MM.1S (cell line): Measurements from ENCODE around the gene DYNC1H1.

Experiments used
- DNase-seq: peaks from one replicate; pipeline ENCODE4 v3.0.0-alpha.2; 2015
- H2AFZ ChIP-seq: fragments of 300-600 bp; sonication (generic); 2 replicates; pipeline ENCODE4 v1.6.0; 2016; ENCODE audit warnings: antibody characterized with exemption, low read length
- H3F3A ChIP-seq: fragments of 300-600 bp; sonication (generic); 2 replicates; pipeline ENCODE4 v1.6.1; 2016; ENCODE audit warnings: mild to moderate bottlenecking, antibody characterized with exemption, low read length, moderate library complexity, mixed read lengths; ENCODE audit not compliant: insufficient read depth
- H3K27ac ChIP-seq: fragments of 300-600 bp; sonication (generic); 2 replicates; pipeline ENCODE4 v1.5.1; 2016; ENCODE audit warnings: mild to moderate bottlenecking, low read length
- H3K27me3 ChIP-seq: fragments of 300-600 bp; sonication (generic); replicated peaks from 2 replicates; pipeline ENCODE4 v1.6.0; 2016; ENCODE audit warnings: low read length; ENCODE audit not compliant: insufficient read depth
- H3K36me3 ChIP-seq: fragments of 300-600 bp; sonication (generic); replicated peaks from 2 replicates; pipeline ENCODE4 v1.6.1; 2016; ENCODE audit warnings: mild to moderate bottlenecking, low read length, mixed read lengths; ENCODE audit not compliant: insufficient read depth
- H3K4me1 ChIP-seq: fragments of 300-600 bp; sonication (generic); 2 replicates; pipeline ENCODE4 v1.6.1; 2016; ENCODE audit warnings: low read length, mixed read lengths
- H3K4me2 ChIP-seq: fragments of 300-600 bp; sonication (generic); 2 replicates; pipeline ENCODE4 v1.6.0; 2016; ENCODE audit warnings: low read depth, low read length
- H3K4me3 ChIP-seq: fragments of 300-600 bp; sonication (generic); 2 replicates; pipeline ENCODE4 v1.5.1; 2016; ENCODE audit warnings: low read length, mixed read lengths
- H3K79me2 ChIP-seq: fragments of 300-600 bp; sonication (generic); 2 replicates; pipeline ENCODE4 v1.6.1; 2016; ENCODE audit warnings: mixed run types, low read length, mixed read lengths
- H3K9ac ChIP-seq: fragments of 300-600 bp; sonication (generic); 2 replicates; pipeline ENCODE4 v1.6.1; 2016; ENCODE audit warnings: low read length, mixed read lengths
- H3K9me2 ChIP-seq: fragments of 300-600 bp; sonication (generic); replicated peaks from 2 replicates; pipeline ENCODE4 v1.6.1; 2016; ENCODE audit warnings: mild to moderate bottlenecking, low read length, mixed read lengths; ENCODE audit not compliant: insufficient read depth
- H3K9me3 ChIP-seq: fragments of 300-600 bp; sonication (generic); replicated peaks from 2 replicates; pipeline ENCODE4 v1.6.1; 2016; ENCODE audit warnings: mild to moderate bottlenecking, low read length, mixed read lengths; ENCODE audit not compliant: insufficient read depth
- H4K20me1 ChIP-seq: fragments of 300-600 bp; sonication (generic); 2 replicates; pipeline ENCODE4 v1.6.1; 2016; ENCODE audit warnings: mild to moderate bottlenecking, low read length, moderate library complexity, mixed read lengths; ENCODE audit not compliant: insufficient read depth
- CTCF ChIP-seq: fragments of 300-600 bp; sonication (generic); IDR thresholded peaks from 2 replicates; pipeline ENCODE4 v1.5.1; 2016; ENCODE audit warnings: antibody characterized with exemption, low read length, mixed read lengths
- EZH2 ChIP-seq: fragments of 300-600 bp; sonication (generic); optimal IDR thresholded peaks from 2 replicates; pipeline ENCODE3; 2017; ENCODE audit warnings: low read depth, mild to moderate bottlenecking, antibody characterized with exemption, low read length, mixed read lengths
- EZH2phosphoT487 ChIP-seq: fragments of 300-600 bp; sonication (generic); IDR thresholded peaks from 2 replicates; pipeline ENCODE4 v1.6.1; 2018; ENCODE audit warnings: antibody characterized with exemption, low read length

The DYNC1H1 gene

GRCh38 chr14:101929946-101930345 lies 34.4 kb upstream of the DYNC1H1 start:
- Histone ChIP-seq H3K27me3 (no peaks in the 10 kb centered on the region), H3K9me3 (no peaks in the 10 kb centered on the region), H3K36me3 (no peaks in the 10 kb centered on the region), H3K79me2 (no peaks in the 10 kb centered on the region), H3K9ac (no peak overlapping the region), H3K9me2 (no peaks in the 10 kb centered on the region), H2AFZ (no peak overlapping the region), H3K27ac (no peak overlapping the region), H3F3A (no peaks in the 10 kb centered on the region), H4K20me1 (no peaks in the 10 kb centered on the region), H3K4me3 (no peak overlapping the region), H3K4me2 (no peak overlapping the region), H3K4me1 (no peaks in the 10 kb centered on the region)
- DNase-seq: no peak
- no peak for TF ChIP-seq EZH2
- TF ChIP-seq EZH2phosphoT487: no peak
- TF ChIP-seq CTCF: no peak

GRCh38 chr14:101932673-101933072 lies 31.7 kb upstream of the DYNC1H1 start:
- Histone ChIP-seq H3K4me2 (no peak overlapping the region), H3K36me3 (no peaks in the 10 kb centered on the region), H3K79me2 (no peaks in the 10 kb centered on the region), H2AFZ (no peak overlapping the region), H3K9me2 (no peaks in the 10 kb centered on the region), H3K4me1 (no peaks in the 10 kb centered on the region), H3K27me3 (no peaks in the 10 kb centered on the region), H3F3A (no peaks in the 10 kb centered on the region), H3K4me3 (no peak overlapping the region), H3K27ac (no peak overlapping the region), H3K9ac (no peak overlapping the region), H4K20me1 (no peaks in the 10 kb centered on the region), H3K9me3 (no peaks in the 10 kb centered on the region)
- DNase-seq: no peak
- TF ChIP-seq EZH2 (no peak), CTCF (no peak), EZH2phosphoT487 (no peak)

- Histone ChIP-seq H3F3A (no peaks in the 10 kb centered on the region), H2AFZ (no peak overlapping the region), H3K4me1 (no peaks in the 10 kb centered on the region), H3K9me3 (no peaks in the 10 kb centered on the region), H3K4me2 (no peak overlapping the region), H3K36me3 (no peaks in the 10 kb centered on the region), H3K27ac (no peak overlapping the region), H3K9me2 (no peaks in the 10 kb centered on the region), H3K27me3 (no peaks in the 10 kb centered on the region), H3K79me2 (no peaks in the 10 kb centered on the region), H3K4me3 (no peak overlapping the region), H3K9ac (no peak overlapping the region), H4K20me1 (no peaks in the 10 kb centered on the region)
- TF ChIP-seq CTCF: no peak
- TF ChIP-seq EZH2: no peak
- no peak for TF ChIP-seq EZH2phosphoT487
- no peak for DNase-seq
Observed at GRCh38 chr14:101933209-101933608, 31.2 kb upstream of the DYNC1H1 start.
